HepG2 (cell line): Measurements from ENCODE around the gene VAMP5. TPM values are rescaled to one million over a fixed set of nuclear protein-coding genes. Genes with fewer than 3 reads are reported as not detected.
A peak's percentile ranks its signal among the peaks of the same experiment; 100 is the strongest.

Experiments
- CBX5 ChIP-seq: sonication (generic); formaldehyde crosslinking; IDR thresholded peaks from 2 replicates; pipeline ENCODE4 v1.4.0; 2020; ENCODE audit warnings: missing genetic modification reagents, borderline replicate concordance
- DMAP1 ChIP-seq: IDR thresholded peaks from 2 replicates; pipeline ENCODE4 v1.6.1; 2016
- FOXA3 ChIP-seq: IDR thresholded peaks from 2 replicates; pipeline ENCODE4 v1.6.1; 2016; ENCODE audit warnings: missing genetic modification reagents, missing compliant biosample characterization
- FOXK2 ChIP-seq: fragments of 450-650 bp; IDR thresholded peaks from 2 replicates; pipeline ENCODE4 v1.6.1; 2016
- HNRNPK ChIP-seq: fragments of 200-400 bp; formaldehyde crosslinking; IDR thresholded peaks from 2 replicates; pipeline ENCODE4 v1.6.1; 2018; ENCODE audit warnings: low read length, low read depth, moderate library complexity, mild to moderate bottlenecking; ENCODE audit not compliant: poor library complexity, severe bottlenecking
- MAFK ChIP-seq, 2 experiments: IDR thresholded peaks in 1 of 2; conservative IDR thresholded peaks in 1 of 2; 2 replicates each; pipeline ENCODE4 v1.6.1; 2011; ENCODE audit warnings: improper control_type of control experiment in 2 of 2, low read length in 2 of 2
- NBN ChIP-seq: fragments of 450-650 bp; conservative IDR thresholded peaks from 2 replicates; pipeline ENCODE4 v1.6.1; 2017
- NFE2L1 ChIP-seq: sonication (generic); formaldehyde crosslinking; IDR thresholded peaks from 2 replicates; pipeline ENCODE4 v1.4.0; 2020; ENCODE audit warnings: missing genetic modification reagents, mild to moderate bottlenecking, borderline replicate concordance
- SMAD9 ChIP-seq: sonication (generic); formaldehyde crosslinking; IDR thresholded peaks from 2 replicates; pipeline ENCODE4 v1.5.1; 2020; ENCODE audit warnings: mild to moderate bottlenecking, missing genetic modification reagents
- SUZ12 ChIP-seq: fragments of 150-350 bp; IDR thresholded peaks from 2 replicates; pipeline ENCODE4 v1.6.1; 2014; ENCODE audit warnings: low read depth, low read length
- TAF15 ChIP-seq: fragments of 200-400 bp; formaldehyde crosslinking; IDR thresholded peaks from one replicate; pipeline ENCODE4 v1.6.1; 2018; ENCODE audit warnings: mild to moderate bottlenecking, low read depth, low read length; ENCODE audit not compliant: poor library complexity, severe bottlenecking
- THAP11 ChIP-seq: IDR thresholded peaks from 2 replicates; pipeline ENCODE4 v1.6.1; 2016; ENCODE audit warnings: missing biosample characterization, missing genetic modification reagents
- XRCC5 ChIP-seq: fragments of 200-400 bp; formaldehyde crosslinking; optimal IDR thresholded peaks from 2 replicates; pipeline ENCODE3; 2017; ENCODE audit warnings: mild to moderate bottlenecking, low read length
- ZFP36L2 ChIP-seq: sonication (generic); formaldehyde crosslinking; IDR thresholded peaks from 2 replicates; pipeline ENCODE4 v1.4.0; 2020; ENCODE audit warnings: missing genetic modification reagents
- ZFP90 ChIP-seq: sonication (generic); formaldehyde crosslinking; IDR thresholded peaks from 2 replicates; pipeline ENCODE4 v1.8.0; 2022; ENCODE audit warnings: missing genetic modification reagents, mild to moderate bottlenecking, inconsistent platforms, borderline replicate concordance
- ZKSCAN1 ChIP-seq: fragments of 150-350 bp; IDR thresholded peaks from 2 replicates; pipeline ENCODE4 v1.6.1; 2014; ENCODE audit warnings: low read length
- ZNF138 ChIP-seq: sonication (generic); formaldehyde crosslinking; IDR thresholded peaks from 2 replicates; pipeline ENCODE4 v1.5.0; 2020; ENCODE audit warnings: mild to moderate bottlenecking, low read depth, missing genetic modification reagents
- ZNF230 ChIP-seq: sonication (generic); formaldehyde crosslinking; IDR thresholded peaks from 2 replicates; pipeline ENCODE4 v1.4.0; 2020; ENCODE audit warnings: mild to moderate bottlenecking, missing genetic modification reagents
- ZNF331 ChIP-seq: sonication (generic); formaldehyde crosslinking; IDR thresholded peaks from 2 replicates; pipeline ENCODE4 v1.4.0; 2020; ENCODE audit warnings: missing genetic modification reagents
- ZNF720 ChIP-seq: sonication (generic); formaldehyde crosslinking; IDR thresholded peaks from 2 replicates; pipeline ENCODE4 v1.4.0; 2020; ENCODE audit warnings: missing genetic modification reagents
- ZNF749 ChIP-seq: sonication (generic); formaldehyde crosslinking; IDR thresholded peaks from 2 replicates; pipeline ENCODE4 v1.8.0; 2022; ENCODE audit warnings: mild to moderate bottlenecking, missing genetic modification reagents, moderate library complexity, borderline replicate concordance
- polyA plus RNA-seq, 8 experiments: library from polyadenylated mRNA; depleted of rRNA in 3 of 8; stranded (reverse) in 7 of 8; unstranded in 1 of 8; fragments of >200 nt; fragmentation: Illumina TruSeq in 4 of 8; extraction: Trizol in 4 of 8; gene quantifications; 2 replicates each; pipeline versions ENCODE4 v1.2.1 to v1.2.3, GENCODE V29; 2011 to 2016; ENCODE audit warnings: low read depth in 4 of 8, missing spikeins in 1 of 8, mixed read lengths in 1 of 8; ENCODE audit not compliant: insufficient read depth in 1 of 8
- total RNA-seq, 5 experiments: library from RNA; depleted of rRNA; stranded (reverse); fragments of >200 nt; fragmentation: Illumina TruSeq; extraction: Trizol; gene quantifications; 2 replicates each; pipeline ENCODE4 v1.2.3, GENCODE V29; 2016; ENCODE audit warnings: low read depth in 1 of 5
- TF ChIP-seq, protein P1 (sequence below): sonication (generic); formaldehyde crosslinking; IDR thresholded peaks from 2 replicates; pipeline ENCODE4 v1.4.0; 2020; ENCODE audit warnings: mild to moderate bottlenecking, missing genetic modification reagents
- TF ChIP-seq, protein P2 (sequence below): IDR thresholded peaks from 2 replicates; pipeline ENCODE4 v1.6.1; 2016; ENCODE audit warnings: low read depth, borderline replicate concordance
- TF ChIP-seq, protein P3 (sequence below): sonication (generic); formaldehyde crosslinking; IDR thresholded peaks from 2 replicates; pipeline ENCODE4 v1.8.1; 2023; ENCODE audit warnings: mild to moderate bottlenecking, inconsistent platforms, moderate library complexity, missing genetic modification reagents, borderline replicate concordance
- TF ChIP-seq, protein P4 (sequence below): sonication (generic); formaldehyde crosslinking; IDR thresholded peaks from 2 replicates; pipeline ENCODE4 v1.4.0; 2020; ENCODE audit warnings: missing genetic modification reagents

Gene VAMP5
- total and polyA plus RNA-seq, 2 of the 13 experiments (the other 11 are each of a cell fraction or from before 2014, with no cell fraction given) = 7.2 to 56.7 TPM

DNA sequence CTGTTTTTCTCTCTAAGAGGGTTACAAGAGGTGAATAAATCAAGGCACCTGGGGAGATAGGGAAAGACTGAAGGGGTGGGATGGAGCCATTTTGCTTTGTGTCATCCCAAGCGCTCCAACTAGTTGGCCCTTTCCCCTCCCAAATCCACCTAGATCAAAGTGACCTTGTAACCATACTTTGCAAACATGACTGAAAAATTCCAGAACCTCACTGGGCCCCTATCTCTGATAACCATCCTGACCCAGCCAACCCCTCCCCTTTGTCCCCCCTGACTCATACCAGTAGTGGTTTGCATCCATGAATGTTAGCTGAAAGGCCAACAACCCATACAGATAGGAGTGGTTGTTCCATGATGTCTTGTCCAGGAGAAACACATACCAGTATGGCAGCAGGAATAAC, 26.1 kb upstream of the VAMP5 start (continued):
- no peak for TF ChIP-seq NBN
- TF ChIP-seq FOXK2 = no peak
- TF ChIP-seq, protein P1, sequence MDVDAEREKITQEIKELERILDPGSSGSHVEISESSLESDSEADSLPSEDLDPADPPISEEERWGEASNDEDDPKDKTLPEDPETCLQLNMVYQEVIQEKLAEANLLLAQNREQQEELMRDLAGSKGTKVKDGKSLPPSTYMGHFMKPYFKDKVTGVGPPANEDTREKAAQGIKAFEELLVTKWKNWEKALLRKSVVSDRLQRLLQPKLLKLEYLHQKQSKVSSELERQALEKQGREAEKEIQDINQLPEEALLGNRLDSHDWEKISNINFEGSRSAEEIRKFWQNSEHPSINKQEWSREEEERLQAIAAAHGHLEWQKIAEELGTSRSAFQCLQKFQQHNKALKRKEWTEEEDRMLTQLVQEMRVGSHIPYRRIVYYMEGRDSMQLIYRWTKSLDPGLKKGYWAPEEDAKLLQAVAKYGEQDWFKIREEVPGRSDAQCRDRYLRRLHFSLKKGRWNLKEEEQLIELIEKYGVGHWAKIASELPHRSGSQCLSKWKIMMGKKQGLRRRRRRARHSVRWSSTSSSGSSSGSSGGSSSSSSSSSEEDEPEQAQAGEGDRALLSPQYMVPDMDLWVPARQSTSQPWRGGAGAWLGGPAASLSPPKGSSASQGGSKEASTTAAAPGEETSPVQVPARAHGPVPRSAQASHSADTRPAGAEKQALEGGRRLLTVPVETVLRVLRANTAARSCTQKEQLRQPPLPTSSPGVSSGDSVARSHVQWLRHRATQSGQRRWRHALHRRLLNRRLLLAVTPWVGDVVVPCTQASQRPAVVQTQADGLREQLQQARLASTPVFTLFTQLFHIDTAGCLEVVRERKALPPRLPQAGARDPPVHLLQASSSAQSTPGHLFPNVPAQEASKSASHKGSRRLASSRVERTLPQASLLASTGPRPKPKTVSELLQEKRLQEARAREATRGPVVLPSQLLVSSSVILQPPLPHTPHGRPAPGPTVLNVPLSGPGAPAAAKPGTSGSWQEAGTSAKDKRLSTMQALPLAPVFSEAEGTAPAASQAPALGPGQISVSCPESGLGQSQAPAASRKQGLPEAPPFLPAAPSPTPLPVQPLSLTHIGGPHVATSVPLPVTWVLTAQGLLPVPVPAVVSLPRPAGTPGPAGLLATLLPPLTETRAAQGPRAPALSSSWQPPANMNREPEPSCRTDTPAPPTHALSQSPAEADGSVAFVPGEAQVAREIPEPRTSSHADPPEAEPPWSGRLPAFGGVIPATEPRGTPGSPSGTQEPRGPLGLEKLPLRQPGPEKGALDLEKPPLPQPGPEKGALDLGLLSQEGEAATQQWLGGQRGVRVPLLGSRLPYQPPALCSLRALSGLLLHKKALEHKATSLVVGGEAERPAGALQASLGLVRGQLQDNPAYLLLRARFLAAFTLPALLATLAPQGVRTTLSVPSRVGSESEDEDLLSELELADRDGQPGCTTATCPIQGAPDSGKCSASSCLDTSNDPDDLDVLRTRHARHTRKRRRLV = no peak
- TF ChIP-seq, protein P2, sequence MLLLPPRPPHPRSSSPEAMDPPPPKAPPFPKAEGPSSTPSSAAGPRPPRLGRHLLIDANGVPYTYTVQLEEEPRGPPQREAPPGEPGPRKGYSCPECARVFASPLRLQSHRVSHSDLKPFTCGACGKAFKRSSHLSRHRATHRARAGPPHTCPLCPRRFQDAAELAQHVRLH (CRISPR knock-in tag) = no peak
- TF ChIP-seq ZNF230 (CRISPR knock-in tag) = no peak
- TF ChIP-seq CBX5 = no peak; the same call in 1 of the 2 replicates
- peak; percentile 20 for TF ChIP-seq HNRNPK
- 0 out of 2 replicates have a peak, but pooled peaks have one; percentile 37 for TF ChIP-seq THAP11 (CRISPR knock-in tag)
- TF ChIP-seq ZNF138 (CRISPR knock-in tag) = no peak
- no peak for TF ChIP-seq ZFP36L2 (CRISPR knock-in tag)
- peak; percentile 17 for TF ChIP-seq XRCC5
- no peak for TF ChIP-seq ZNF720
- no peak for TF ChIP-seq TAF15
- no peak for TF ChIP-seq ZNF749 (CRISPR knock-in tag)
- no peak for TF ChIP-seq ZFP90
- TF ChIP-seq, protein P3, sequence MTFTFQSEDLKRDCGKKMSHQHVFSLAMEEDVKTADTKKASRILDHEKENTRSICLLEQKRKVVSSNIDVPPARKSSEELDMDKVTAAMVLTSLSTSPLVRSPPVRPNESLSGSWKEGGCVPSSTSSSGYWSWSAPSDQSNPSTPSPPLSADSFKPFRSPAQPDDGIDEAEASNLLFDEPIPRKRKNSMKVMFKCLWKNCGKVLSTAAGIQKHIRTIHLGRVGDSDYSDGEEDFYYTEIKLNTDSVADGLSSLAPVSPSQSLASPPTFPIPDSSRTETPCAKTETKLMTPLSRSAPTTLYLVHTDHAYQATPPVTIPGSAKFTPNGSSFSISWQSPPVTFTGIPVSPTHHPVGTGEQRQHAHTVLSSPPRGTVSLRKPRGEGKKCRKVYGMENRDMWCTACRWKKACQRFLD (CRISPR knock-in tag) = no peak
- no peak for TF ChIP-seq SMAD9 (CRISPR knock-in tag)
- no peak for TF ChIP-seq DMAP1 (CRISPR knock-in tag)
- no peak for TF ChIP-seq SUZ12
- TF ChIP-seq, protein P4, sequence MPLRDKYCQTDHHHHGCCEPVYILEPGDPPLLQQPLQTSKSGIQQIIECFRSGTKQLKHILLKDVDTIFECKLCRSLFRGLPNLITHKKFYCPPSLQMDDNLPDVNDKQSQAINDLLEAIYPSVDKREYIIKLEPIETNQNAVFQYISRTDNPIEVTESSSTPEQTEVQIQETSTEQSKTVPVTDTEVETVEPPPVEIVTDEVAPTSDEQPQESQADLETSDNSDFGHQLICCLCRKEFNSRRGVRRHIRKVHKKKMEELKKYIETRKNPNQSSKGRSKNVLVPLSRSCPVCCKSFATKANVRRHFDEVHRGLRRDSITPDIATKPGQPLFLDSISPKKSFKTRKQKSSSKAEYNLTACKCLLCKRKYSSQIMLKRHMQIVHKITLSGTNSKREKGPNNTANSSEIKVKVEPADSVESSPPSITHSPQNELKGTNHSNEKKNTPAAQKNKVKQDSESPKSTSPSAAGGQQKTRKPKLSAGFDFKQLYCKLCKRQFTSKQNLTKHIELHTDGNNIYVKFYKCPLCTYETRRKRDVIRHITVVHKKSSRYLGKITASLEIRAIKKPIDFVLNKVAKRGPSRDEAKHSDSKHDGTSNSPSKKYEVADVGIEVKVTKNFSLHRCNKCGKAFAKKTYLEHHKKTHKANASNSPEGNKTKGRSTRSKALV (CRISPR knock-in tag) = no peak
- TF ChIP-seq NFE2L1 = no peak
- TF ChIP-seq ZKSCAN1 = no peak
- TF ChIP-seq MAFK (conservative IDR thresholded peaks at IDR 0.05 in 1 of 2, IDR thresholded peaks at IDR 0.05 in 1 of 2; ENCODE audit: low read length in 2 of 2) = no peak
- 0 out of 2 replicates have a peak, but pooled peaks have one; percentile 34 for TF ChIP-seq FOXA3 (CRISPR knock-in tag)
- TF ChIP-seq ZNF331 = peak; percentile 40; the same call in 1 of the 2 replicates
